GM21367 (cell line): ENCODE measurements around the gene APOD.

Experiments used
- ATAC-seq: cut with Tn5 transposase; IDR thresholded peaks from one replicate; pipeline ENCODE4 v1.9.1; 2021; ENCODE audit not compliant: unreplicated experiment

The APOD gene

DNA sequence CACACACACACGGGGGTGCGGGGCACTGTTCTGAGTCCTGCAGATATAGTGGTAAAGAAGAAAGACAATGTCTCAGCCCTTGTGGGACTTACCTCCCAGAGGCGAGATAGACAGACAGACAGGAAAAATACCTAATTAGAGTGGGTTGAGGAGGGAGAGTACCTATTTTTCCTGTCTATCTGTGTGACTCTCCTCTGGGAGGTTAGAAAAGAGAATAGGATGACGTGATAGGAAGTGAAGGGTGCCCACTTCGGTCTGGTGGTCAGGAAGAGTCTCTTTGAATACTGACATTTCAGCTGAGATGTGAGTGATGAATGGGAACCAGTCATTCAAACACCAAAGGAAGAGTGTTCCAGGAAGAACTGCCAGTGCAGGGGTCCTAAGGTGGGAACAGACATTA lies 4.1 kb upstream of the APOD start:
- no peak for ATAC-seq

DNA sequence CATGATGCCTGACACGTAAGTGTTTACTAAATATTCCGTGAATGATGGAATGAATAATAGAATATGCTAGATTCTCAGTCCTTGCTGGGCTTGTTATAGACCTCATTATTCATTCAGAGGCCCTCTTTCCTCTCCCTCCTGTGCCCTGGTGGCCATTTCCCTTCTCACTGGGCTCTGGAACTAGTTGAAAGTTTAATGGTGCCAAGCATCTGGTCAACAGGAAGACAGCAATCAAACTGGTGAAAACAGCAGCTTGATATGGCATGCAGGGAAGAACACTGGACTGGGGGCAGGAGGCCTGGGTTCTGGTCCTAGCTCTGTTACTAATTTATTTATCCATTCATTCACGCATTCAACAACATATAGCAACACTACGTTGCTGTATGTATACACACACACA lies 3.7 kb upstream of the APOD start:
- no peak for ATAC-seq

DNA sequence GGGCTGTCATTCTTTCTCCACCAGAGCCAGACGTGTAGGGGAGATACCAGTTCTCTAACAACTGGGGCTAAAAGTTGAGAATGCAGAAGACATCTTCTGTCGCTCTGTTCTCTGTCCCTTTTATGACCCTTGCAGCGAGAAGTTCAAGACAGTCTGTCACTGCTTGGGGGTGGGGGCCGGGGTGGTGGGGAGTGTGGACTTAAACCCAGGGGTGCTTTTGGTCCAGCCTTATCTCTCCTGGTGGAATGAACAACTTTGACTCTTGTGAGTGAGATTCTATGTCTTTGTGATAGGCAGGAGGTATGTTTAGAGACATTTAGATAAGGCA lies 767 bp upstream of the APOD start:
- ATAC-seq, result no peak

DNA sequence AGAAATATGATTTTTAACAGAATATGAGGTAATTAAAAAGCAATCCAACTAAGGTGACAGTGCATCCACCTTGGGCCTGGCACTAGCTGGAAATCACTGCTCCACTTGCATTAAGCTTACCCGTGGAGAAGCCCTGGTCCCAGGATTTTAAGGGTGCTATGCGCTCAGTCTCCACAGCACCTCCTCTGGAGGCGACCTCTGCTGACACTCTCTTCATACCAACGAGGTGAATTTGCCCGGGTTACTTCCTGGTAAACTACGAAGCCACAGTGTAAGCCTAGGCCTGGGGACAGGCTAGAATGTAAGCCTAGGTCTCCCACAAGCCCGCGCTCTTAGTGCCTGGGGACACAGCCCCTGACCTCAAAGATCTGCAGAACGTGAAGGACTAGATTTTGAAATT lies 793 bp downstream of the APOD start:
- no peak for ATAC-seq

DNA sequence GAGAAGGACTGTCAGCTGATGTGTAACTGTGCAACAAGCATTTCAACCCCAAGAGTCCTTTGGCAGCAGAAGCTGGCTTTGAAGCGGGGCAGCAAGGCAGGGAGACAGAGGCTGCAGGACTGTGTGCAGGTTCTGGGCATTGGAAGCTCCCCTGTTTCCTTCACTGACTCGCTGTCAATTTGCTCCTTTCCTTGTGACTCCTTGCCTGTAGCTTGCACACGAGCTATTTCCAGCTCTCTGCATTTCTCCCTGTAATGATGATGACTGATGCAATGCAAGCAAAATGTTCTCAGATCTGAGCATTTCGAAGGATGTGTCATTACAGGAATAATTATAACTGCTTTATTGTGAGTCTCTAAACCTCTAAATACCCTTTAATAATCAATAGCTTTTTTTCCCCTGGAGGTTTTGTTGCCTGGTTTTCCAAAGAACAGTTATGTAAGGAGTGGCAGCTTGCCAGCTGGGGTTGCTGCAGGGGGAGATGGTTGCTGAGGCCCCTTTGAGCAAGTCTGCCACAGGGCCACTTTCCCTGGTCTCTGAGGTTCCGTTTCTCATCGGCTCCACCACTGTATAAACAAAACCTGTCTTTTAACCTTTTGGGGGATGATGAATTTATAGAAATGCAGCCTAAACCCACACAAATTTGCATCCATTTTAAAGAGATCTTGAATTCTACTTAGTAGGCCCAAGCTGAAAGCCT lies 2.8 kb downstream of the APOD start:
- no peak for ATAC-seq

DNA sequence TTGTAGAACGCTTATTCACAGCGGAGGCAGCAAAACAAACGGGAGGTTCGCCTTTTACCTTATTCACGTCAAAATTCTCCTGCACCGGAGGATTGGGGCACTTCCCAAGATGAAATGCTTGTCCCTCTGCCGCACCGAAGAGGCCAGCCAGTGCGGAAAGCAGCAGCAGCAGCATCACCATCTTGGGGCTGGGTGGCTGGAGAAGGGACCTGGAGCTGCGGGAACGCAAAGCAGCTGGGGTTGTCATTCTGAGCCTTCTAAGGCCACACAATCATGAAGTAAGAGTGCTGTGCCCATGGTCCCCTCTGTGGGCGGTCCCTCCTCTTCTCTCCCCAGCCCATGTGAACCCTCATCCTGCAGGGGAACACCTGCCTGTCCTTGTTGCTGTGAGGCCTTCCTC lies 4.5 kb downstream of the APOD start:
- ATAC-seq, result no peak

DNA sequence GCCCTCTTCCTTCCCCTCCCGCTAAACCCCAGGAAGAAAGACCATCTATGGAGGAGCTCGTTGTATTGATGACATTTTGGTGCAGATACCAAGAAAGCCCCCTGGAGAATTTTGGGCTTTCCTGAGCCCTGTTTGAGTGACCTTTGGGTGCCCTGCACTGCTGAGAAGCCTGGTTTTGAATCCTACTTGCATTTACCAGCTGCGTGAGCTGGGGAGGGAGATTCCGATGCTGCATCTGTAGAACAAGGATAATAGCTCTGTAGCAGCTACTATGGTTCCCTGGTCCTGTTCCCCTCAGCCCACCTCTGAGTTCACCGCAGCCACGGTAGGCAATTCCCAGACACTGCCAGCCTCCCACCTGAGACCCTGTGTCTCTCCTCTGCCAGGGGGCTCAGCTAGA lies 5.2 kb downstream of the APOD start:
- ATAC-seq, result no peak

DNA sequence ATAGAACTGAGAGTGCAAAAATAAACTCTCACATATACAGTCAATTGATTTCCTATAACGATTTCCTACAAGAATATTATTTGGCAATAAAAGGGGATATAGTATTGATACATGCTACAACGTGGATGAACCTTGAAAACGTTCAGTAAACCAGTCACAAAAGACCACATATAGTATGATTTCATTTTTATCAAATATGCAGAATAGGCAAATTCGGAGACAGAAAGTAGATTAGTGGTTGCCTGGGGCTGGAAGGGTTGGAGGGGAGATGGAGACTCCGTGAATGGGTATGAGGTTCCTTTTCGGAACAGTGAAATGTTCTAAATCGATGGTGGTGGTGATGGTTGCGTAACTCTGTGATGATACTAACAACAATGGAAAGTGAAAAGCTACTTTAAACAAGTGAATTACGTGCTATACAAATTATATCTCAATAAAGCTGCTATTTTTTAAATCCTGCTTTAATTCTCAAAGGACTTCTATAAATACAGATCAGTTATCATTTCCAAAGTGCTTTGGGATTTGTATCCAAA lies 6.0 kb downstream of the APOD start:
- ATAC-seq, result no peak

DNA sequence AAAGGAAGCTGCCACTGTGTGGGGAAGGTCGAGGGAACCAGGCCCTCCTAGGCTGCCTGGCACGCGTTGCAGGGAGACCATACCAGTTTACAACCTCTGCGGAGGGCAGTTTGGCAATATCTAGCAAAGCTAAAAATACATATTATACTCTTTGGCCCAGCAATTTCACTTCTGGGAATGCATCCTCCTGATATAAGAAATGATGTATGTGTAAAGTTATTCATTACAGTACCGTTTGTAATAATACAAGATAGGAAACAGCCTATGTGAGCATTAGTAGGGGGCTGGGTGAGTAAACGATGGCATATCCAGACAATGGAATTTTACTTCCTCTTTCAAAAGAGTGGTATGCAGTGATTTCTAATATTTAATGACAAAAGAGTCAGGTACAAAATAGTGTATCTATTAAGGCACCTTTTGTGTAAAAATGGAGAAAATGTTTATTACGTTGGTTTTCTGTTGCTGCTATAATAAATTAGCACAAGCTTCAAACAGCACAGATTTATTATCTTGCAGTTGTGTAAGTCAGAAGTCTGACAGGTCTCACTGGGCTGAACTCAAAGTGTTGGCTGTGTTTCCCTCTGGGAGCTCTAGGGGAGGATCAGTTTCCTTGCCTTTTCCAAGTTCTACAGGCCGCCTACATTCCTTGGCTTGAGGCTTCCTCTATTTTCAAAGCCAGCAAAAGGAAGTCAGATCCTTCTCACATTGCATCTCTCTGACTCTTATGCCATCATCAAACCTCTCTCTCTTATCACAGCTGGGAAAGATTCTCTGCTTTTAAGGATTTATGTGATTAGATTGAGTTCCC lies 9.0 kb downstream of the APOD start:
- no peak for ATAC-seq

DNA sequence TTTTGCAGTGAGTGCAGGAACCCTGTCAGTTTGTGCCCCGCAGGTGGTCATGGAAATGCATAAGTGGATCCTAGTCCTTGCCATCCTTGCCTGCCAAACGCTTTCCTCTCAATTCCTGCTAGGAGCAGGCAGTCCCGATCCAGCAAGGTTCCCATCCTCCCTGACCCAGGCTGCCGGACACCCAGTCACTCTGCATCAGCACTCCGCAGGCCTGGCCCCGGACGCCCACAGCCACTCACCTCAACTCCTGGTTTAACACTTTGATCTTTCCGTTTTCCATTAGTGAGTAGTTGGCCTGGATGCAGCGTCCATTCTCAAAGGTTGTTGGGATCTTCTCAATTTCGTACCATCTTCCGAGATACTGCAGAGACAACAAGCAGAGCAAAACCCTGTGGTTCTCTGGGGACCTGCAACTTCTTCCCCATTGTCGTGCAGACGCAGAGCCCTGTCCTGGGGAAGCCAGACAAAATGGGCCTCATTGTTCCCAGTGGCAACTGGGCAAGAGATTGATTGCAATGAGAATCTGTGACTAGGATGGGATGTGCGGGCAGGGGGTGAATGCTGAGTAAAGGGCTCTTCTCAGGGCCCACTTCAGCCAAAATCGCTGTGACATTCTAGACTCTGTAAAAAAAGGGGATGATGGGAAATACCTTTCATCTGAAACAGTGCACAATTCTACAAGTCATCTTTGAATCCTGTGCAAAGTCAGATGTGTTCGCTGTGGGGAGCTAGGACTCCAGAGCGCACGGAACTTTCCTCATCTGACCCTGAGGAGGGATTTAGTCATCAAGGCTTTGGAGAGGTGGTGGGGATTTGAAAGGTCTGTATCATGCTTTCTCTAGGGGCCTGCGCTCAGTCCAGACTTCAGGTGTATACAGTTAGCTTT lies 9.9 kb downstream of the APOD start:
- ATAC-seq, result no peak

DNA sequence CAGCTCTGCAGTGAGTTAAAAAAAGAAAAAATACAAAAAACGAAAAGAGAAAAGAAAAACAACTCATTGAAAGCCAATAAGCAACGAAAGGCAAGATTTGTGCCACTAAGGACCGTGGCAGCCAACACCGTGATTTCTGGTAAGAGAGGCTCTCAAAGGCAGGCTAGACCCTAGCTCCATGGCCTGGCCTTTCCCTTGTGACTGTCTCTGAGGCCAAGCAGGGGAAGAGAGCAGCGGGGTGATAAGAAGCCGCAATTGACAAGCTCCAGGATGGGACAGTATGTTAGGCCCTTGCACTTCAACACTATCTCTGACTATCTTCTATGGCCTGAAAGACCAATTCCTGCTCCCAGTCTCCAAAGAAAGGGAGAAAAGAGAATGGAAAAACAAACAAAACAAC lies 12.4 kb downstream of the APOD start:
- ATAC-seq, result no peak

DNA sequence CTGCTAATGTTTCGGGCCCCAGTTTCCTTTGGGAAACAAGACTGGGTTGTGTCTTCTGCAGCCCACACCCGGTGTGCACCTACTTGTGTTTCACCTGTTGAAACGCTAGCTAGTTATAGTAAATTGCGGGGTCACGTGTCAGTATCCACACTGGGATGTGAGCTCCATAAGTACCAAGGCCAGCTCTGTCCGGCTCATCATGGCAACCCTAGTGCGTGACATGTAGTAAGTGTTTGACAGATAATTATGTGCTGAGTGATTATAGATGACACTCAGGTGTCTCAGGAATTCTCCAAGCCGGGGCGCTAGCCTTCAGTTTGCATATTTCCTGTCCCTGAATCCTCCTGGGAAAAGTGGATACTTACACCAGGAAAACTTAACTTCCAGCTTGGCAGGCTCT lies 12.8 kb downstream of the APOD start:
- ATAC-seq, result no peak

DNA sequence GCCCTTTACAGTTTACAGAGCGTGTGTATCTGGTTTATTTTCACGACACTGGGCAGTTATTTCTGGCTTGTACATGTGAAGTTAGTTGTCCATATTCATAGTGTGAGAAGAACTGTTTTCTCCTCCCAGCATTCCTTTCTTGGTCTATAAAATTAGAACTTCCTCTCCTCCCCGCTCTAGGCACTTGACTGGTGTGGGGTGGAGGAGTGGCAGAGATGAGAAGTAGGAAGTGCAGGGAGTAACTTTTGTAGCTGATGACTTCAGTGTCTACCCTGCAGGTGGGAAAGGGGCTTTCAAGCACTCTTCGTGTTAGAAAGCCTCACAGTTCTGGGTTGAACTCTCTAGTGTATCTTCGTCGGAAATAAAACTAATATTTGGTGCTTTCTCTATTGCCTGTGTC lies 13.4 kb downstream of the APOD start:
- no peak for ATAC-seq

DNA sequence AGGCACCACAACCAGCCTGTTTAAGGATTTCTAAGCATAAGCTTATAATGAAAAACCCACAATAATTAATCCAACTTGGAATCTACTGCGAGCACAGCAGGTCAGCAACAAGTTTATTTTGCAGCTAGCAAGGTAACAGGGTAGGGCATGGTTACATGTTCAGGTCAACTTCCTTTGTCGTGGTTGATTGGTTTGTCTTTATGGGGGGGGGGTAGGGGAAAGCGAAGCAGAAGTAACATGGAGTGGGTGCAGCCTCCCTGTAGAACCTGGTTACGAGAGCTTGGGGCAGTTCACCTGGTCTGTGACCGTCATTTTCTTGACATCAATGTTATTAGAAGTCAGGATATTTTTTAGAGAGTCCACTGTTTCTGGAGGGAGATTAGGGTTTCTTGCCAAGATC lies 15.1 kb downstream of the APOD start:
- no peak for ATAC-seq

DNA sequence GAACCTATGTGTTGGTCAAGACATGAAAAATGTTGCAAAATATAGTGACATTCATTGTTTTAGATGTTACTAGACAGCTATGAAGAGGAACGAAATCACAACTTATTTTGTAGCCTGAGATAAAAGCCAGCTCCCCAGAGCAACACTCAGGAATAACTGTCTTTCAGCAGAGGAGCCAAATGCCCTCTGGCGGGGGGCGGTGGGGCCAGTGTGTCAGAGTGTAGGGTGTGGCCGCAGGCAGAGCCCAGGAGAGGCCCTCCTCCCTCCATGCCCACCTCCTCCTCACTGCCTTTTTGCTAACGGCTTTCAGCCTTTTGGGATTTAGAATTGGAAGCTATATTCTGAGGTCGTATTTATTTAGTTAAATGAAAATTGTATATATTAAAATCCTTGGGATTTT lies 16.9 kb downstream of the APOD start:
- ATAC-seq, result no peak

DNA sequence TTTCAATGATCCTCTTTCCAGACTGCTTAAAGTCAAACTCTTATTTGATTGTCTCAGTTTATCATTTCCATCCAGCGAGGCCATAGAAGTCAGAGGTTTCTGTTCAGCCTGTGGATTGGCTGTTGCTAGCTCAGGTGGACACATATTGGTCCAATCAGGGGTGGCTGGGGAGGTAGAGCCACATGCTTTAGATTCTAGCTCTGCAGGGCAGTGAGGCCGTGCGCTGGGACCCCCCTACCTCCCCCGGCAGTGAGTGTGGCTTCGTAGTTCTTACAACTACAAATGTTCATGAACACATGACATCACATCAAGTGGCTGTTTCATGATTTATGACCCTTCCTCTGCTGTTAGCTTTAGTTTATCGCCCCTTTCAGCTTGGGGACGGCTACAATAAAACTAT lies 18.0 kb downstream of the APOD start:
- no peak for ATAC-seq

DNA sequence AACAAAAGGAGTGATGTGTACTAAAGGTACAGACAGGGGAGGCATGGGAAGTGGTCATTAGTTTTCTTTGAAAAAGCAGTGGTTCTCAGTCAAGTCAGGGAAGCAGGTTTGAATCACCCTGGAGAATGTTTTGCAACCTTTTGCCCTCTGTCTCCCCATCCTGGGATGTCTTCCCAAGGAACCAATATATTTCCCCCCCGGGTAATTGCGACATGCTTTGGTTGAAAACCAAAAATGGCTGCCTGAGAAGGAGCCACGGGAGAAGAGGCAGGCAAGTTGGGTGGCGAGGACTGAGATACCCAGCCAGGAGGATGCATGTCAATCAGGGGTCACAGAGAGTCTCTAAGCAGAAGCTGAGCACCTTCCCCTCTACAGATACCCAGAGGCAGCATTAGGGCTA lies 20.4 kb downstream of the APOD start:
- ATAC-seq, result no peak

DNA sequence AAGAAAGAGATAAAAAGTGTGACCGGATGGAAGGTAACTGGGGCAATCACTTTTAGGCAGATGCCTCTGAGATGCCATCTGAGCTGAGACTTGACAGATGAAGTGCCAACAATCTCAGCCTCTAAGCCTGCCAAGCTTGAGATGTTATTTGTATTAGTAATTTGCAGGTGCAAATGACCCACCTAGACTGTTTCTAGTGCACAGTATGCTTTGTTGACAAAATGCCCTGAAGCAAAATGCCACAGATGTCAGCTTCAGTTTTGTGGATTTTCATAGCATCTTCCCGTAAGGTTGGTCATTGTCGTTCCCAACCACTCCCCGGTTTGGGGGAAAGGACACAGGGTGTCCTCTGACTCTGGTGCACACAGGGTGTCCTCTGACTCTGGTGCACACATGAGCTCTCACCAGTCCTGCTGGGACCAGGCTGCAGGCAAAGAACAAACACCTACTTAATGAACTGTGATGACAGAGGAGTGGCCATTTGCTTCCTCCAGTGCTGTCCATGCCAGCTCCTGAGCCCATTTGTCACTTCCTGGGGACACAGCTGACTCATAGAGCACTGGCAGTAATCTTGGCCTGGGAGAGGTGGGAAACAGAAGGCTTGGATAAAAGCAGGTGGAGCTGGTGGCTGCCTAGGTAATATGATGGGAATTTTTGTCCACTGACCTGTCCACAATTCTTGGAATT lies 23.9 kb downstream of the APOD start:
- ATAC-seq, result no peak

DNA sequence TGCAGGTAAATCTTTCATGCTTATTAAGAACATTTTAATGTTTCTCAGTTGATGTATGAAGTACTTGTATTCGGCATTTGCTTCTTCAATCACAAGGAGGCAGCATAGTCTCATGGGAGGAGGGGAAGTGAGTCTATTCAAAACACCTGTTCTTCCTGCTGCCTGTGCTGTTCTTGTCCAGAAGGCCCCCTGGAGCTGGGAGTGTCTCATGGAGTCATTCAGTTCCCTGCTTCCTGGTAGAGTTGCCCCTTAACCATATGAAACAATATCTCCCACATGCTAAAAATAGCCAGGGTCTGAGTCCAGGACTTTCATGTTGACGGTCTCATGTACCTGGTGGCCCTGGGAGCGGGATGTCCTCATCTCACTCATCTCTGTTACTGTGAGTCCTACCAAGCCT lies 25.1 kb downstream of the APOD start:
- no peak for ATAC-seq

DNA sequence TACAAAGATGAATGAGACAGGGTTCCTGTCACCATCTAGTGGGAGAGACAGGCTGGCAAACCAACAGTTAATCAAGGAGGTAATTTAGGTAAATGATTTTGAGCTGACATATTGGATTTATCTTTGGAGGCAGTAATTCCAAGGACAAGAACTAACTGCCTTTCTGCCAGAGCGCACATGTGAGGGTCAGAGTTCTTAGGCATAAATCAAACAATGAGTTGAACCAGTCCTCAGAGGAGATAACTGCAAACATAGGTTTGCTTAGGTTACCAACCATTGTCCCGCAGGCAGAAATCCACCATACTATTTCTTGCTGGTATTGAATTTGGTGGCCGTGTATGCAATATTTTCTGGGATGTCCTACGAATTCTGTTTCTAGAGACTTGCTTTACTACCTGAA lies 26.4 kb downstream of the APOD start:
- no peak for ATAC-seq

DNA sequence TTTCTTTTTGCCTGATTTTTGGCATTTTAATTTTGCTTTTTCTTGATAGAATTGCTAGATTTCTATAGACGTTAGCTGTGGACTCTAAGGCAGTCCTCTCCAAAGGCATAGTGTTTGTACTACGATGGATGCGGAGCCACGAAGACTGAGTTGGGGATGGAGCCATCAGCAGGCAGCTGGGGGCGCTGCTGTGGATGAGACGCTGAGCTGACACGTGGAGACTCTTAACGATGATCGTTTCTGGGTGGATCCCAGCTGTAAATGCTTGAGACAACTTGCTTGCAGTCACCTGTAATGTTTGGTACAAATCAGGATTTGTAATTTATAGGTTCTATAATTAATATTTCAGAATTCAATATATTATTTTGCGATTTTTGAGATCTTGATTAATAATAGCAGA lies 27.4 kb downstream of the APOD start:
- ATAC-seq, result no peak
